ENCODE measurements around the gene CD27. TPM values are rescaled to one million over a fixed set of nuclear protein-coding genes. Genes with fewer than 3 reads are reported as not detected.
A peak's percentile ranks its signal among the peaks of the same experiment; 100 is the strongest.

Gene CD27
- total and polyA plus RNA-seq, 9 of the 15 experiments (the other 6 are each of a cell fraction or from before 2014, with no cell fraction given): 0.24 TPM; not detected in 8

DNA sequence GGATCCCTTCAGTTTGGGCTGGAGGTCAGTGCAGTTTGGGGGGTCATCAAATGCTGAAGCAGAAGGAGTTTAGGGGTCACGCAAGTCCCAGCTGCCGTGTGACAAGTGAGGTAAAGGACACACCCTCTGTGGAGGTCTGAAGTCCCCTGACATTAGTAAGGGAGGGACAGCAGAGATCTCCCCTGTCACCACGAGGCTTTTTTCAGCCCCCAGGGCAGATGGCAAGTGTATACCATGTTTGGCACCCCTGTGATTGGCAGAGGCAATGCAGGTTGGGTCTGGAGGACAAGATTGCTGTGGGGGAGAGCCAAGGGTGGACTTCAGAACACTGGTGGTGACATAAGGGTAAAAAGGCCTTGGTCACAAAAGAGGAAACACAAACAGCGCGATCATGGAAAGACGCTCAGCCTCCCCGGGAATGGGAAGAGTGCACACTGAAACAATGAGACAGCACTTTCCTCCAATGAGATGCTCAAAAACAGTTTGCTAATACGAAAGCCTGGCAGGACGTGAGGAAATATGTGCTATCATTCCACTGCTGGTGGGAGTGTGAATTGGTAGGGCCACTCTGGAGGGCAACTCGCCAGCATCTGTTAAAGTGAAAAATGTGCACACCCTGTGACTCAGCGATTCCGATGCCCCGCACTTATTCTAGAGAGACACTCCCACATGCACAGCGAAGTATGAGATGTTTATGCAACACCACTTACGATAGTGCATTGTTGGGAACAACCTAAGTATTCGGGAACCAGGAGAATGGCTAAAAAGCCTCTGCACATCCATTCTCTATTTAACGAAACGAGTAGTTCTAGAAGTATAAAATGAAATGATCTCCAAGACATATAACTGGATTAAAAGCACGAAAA lies 14.4 kb upstream of the CD27 start (continued):
- TF ChIP-seq MTA2 (IDR thresholded peaks at IDR 0.05; ENCODE audit: low read depth): 0 out of 2 replicates have a peak, but pooled peaks have one; percentile 29
- peak; percentile 97 for TF ChIP-seq ZNF316 (IDR thresholded peaks at IDR 0.05)
- TF ChIP-seq CAMTA2 (CRISPR knock-in tag; conservative IDR thresholded peaks at IDR 0.05): no peak
- no peak for TF ChIP-seq MXI1 (IDR thresholded peaks at IDR 0.05; ENCODE audit: low read depth, low read length)
- no peak for TF ChIP-seq PRPF4 (IDR thresholded peaks at IDR 0.05; ENCODE audit: insufficient read depth, low read depth, low read length, poor library complexity, severe bottlenecking)
- no peak for TF ChIP-seq ZSCAN29 (IDR thresholded peaks at IDR 0.05)
- TF ChIP-seq ZNF133 (CRISPR knock-in tag; IDR thresholded peaks at IDR 0.05): no peak
- TF ChIP-seq RB1 (IDR thresholded peaks at IDR 0.05; ENCODE audit: low read depth): no peak
- TF ChIP-seq MAZ (CRISPR knock-in tag; conservative IDR thresholded peaks at IDR 0.05 in 1 of 2, IDR thresholded peaks at IDR 0.05 in 1 of 2): 0 out of 4 replicates have a peak, but pooled peaks of 1 of the 2 experiments have one; percentile 28
- TF ChIP-seq STAT5B (CRISPR knock-in tag; IDR thresholded peaks at IDR 0.05): no peak
- no peak for TF ChIP-seq CHD4 (IDR thresholded peaks at IDR 0.05; ENCODE audit: insufficient read depth, insufficient replicate concordance, low read depth, low read length, poor library complexity, severe bottlenecking)
- no peak for TF ChIP-seq FOXA3 (CRISPR knock-in tag; conservative IDR thresholded peaks at IDR 0.05 in 1 of 2, IDR thresholded peaks at IDR 0.05 in 1 of 2)
- TF ChIP-seq HLTF (IDR thresholded peaks at IDR 0.05): no peak
- TF ChIP-seq BRD4 (IDR thresholded peaks at IDR 0.05): no peak
- TF ChIP-seq NRF1 (conservative IDR thresholded peaks at IDR 0.05 in 1 of 2, IDR thresholded peaks at IDR 0.05 in 1 of 2): peak in 1 of 2 experiments; percentile 25; a peak in 1 of 4 replicates
- peak; percentile 59; the same call in 1 of the 2 replicates for TF ChIP-seq TEAD4 (IDR thresholded peaks at IDR 0.05; ENCODE audit: low read length)
- TF ChIP-seq TEAD4 (CRISPR knock-in tag; IDR thresholded peaks at IDR 0.05; ENCODE audit: borderline replicate concordance): no peak
- peak; percentile 87 for TF ChIP-seq JUND (IDR thresholded peaks at IDR 0.05; ENCODE audit: borderline replicate concordance, low read depth, low read length)
- TF ChIP-seq JUND (tag; IDR thresholded peaks at IDR 0.05; ENCODE audit: borderline replicate concordance, low read depth, low read length): peak; percentile 87; the same call in 2 of the 3 replicates
- TF ChIP-seq EP300 (IDR thresholded peaks at IDR 0.05; ENCODE audit: low read length): peak; percentile 56; the same call in 1 of the 2 replicates
- TF ChIP-seq MIER1 (IDR thresholded peaks at IDR 0.05; ENCODE audit: low read depth): no peak
- TF ChIP-seq CEBPG (CRISPR knock-in tag; IDR thresholded peaks at IDR 0.05): no peak
- TF ChIP-seq CEBPG (tag; conservative IDR thresholded peaks at IDR 0.05 in 1 of 2, IDR thresholded peaks at IDR 0.05 in 1 of 2): peak; percentile 51 to 53; a peak in 3 of 4 replicates
- TF ChIP-seq HDAC1 (IDR thresholded peaks at IDR 0.05): peak in 1 of 2 experiments; percentile 64; a peak in 1 of 4 replicates
- peak; percentile 89 for TF ChIP-seq MAFK (IDR thresholded peaks at IDR 0.05; ENCODE audit: low read length)
- TF ChIP-seq ZNF766 (CRISPR knock-in tag; conservative IDR thresholded peaks at IDR 0.05): 0 out of 2 replicates have a peak, but pooled peaks have one; percentile 56
- TF ChIP-seq, protein P1, sequence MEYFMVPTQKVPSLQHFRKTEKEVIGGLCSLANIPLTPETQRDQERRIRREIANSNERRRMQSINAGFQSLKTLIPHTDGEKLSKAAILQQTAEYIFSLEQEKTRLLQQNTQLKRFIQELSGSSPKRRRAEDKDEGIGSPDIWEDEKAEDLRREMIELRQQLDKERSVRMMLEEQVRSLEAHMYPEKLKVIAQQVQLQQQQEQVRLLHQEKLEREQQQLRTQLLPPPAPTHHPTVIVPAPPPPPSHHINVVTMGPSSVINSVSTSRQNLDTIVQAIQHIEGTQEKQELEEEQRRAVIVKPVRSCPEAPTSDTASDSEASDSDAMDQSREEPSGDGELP (CRISPR knock-in tag; IDR thresholded peaks at IDR 0.05; ENCODE audit: borderline replicate concordance): no peak; the same call in 1 of the 2 replicates
- peak; percentile 70 for TF ChIP-seq BHLHE40 (IDR thresholded peaks at IDR 0.05; ENCODE audit: low read length)

Measured in K562 (cell line).